AG20443 (cell line): Measurements from ENCODE around the gene BIRC7.
A peak's percentile ranks its signal among the peaks of the same experiment; 100 is the strongest.

Source experiments
- DNase-seq: peaks from one replicate; pipeline ENCODE4 v3.0.0; 2012; ENCODE audit warnings: low spot score, mixed read lengths

Gene BIRC7

GRCh38 chr20:63235399-63235983 is at the start of gene BIRC7:
Gene BIRC7 (plus strand): TSS chr20:63235905. CDS start chr20:63236097, 192 bp downstream.
- DNase-seq = no peak

- no peak for DNase-seq
Measured at GRCh38 chr20:63186084-63186483, 49.6 kb upstream of the BIRC7 start.

- DNase-seq = peak; percentile 72
Measured at GRCh38 chr20:63186528-63187316, 49.0 kb upstream of the BIRC7 start.

- no peak for DNase-seq
Measured at GRCh38 chr20:63187338-63188158, 48.2 kb upstream of the BIRC7 start.

- DNase-seq = no peak
Measured at GRCh38 chr20:63188159-63188442, 47.6 kb upstream of the BIRC7 start.

- no peak for DNase-seq
Measured at GRCh38 chr20:63188641-63189321, 46.9 kb upstream of the BIRC7 start.

DNA sequence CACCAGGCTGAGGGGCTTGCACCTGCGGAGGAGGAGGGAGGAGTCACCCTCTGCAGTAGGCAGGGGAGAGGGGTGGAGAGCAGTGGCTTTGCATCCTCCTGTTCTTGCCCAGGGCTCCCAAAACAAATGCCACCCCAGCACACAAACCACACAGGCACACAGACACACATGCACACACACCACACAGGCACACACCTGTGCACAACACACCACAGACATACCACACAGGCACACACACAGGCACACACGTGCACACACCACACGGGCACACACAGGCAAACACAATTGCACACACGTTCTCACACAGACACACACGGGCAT is 46.4 kb upstream of the BIRC7 start:
- no peak for DNase-seq

- DNase-seq = no peak
Measured at GRCh38 chr20:63189846-63190559, 45.7 kb upstream of the BIRC7 start.

DNA sequence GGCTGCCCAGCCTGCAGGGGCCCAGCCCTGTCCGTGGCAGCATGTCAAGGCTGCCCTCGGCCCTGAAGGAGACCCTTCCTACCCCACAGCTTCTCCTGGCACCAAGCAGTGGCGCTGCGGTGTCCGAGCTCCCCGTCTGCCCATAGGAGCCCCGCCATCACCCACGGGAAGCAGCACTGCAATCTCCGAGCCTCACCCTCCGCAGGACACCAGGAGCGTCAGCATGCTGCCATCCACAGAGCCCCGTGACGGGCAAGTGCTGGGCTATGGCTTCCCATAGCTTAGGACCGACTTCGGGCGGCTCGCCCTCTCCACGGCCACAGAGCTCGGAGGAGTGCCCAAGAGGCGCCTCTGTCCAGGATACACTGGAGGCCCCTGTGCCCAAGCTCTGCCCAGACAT is 44.9 kb upstream of the BIRC7 start:
- no peak for DNase-seq

DNA sequence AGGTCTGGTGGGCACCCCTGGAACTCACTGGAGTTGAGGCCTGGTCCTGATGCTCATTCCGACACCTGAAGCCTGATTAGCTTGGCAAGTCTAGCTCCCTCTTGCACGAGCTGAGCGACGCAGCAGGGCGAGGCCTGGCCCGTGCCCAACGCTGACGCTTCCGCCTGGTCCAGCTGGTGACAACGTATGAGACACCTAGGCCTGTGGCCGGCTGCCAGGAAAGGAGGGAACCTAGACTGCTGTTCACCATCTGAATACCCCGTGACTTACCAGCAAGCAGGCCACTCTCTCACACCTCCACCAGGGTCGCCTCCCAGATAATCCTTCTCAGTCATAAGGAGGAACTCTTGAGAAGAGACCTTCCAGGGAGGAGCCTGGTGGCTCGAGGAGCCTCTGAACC is 44.3 kb upstream of the BIRC7 start:
- no peak for DNase-seq

GRCh38 chr20:63192721-63193120 is 43.0 kb upstream of the BIRC7 start:
- no peak for DNase-seq

DNA sequence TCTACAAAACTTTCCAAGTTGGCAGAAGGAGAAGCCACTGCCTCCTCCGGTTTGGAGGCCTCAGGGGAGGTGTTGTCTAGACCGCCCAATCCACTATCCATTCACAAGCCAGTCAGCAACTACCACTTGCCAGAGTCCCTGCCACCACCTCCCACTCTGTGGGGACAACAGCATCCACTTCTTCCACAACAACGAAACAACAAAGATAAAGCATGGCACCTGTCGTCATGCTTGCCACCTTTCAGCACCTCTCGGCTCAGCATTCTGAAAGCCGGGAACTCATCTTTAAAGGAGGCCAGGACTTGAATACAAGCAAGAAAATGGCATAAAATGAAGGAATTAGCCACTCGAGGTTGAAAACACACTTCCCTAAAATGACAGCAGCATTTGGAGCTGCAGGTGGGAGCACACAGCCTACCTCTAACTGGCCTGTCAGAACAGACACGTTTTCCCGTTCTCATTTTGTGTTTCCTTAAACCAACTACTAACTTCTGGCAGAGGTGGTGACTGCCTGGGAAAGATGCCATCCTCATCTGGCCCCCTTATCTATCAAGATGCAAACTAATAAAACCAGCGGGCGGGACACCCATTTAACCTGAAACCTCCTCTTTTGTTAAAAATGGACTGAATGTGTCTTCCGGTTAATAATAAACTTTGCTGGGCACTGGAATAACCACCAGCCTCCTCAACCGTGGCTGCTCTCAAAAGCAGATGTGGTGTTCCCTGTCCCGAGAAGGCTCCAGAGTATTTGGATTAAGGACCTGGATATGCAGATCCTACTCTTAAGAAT is 41.5 kb upstream of the BIRC7 start:
- DNase-seq = no peak

DNA sequence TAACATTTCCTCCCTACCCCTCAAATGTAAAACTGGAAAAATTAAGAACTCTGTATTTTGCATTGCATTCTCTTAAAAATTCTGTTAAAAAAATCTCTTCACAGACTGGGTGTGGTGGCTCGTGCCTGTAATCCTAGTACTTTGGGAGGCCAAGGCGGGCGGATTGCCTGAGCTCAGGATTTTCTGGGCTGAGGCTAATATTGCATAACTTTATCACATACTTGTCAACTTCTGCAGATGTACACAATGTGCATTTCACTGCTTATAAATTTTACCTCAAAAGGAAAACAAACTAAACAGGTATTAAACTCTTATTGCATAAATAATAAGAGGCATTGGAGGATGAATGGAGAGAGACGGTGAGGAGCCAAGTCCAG is 40.9 kb upstream of the BIRC7 start:
- DNase-seq = no peak

DNA sequence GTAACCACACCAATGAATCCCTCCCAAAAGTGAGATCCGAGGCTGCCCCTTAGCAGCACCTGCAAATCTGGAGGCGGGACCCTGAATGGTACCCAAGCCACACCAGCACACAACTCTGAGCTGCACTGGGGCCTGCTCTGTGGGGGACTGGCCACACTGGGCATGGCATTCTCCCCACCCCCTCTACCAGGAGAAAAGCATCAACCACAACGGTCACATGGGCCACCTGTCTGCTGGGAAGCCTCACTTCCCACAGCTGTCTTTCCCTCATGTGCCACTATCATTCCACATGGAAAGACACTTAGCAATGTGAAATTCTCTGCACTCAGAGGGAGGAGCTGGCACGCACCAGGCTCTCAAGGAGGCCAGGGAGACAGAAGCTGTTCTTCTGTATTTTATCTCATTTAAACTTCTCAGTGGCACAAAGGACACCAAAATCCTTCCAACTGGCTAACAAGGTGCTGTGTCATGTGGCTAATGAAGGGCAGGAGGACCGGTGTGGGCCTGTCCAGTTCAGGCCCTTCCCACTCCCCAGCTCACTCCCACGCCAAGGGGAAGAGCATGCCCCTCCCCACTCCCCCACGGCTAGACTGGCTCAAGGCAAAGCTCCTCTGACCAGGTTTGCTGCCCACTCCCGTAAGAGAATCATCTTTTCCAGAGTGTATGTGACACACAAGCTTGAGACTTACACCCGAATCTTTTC is 38.8 kb upstream of the BIRC7 start:
- DNase-seq = no peak

- no peak for DNase-seq
Measured at GRCh38 chr20:63198606-63199005, 37.1 kb upstream of the BIRC7 start.

DNA sequence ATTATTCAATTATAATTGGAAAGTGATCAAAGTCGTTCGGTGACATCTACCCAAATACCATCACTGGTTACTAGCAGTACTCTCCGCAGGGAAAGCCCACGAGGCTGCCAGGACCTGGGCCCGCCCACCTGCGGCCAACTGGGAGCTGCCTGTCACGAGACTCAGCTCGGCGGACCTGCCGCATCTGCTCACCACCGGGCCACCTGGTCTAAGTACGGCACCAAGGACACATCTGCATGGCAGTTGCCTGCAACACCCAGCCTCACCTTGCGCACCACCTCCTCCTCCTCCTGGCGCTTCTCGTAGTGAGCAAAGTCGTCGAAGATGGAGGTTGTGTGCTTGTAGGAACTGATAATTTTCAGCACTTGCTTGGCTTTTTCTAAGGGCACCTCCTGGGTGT is 33.7 kb upstream of the BIRC7 start:
- DNase-seq = no peak

DNA sequence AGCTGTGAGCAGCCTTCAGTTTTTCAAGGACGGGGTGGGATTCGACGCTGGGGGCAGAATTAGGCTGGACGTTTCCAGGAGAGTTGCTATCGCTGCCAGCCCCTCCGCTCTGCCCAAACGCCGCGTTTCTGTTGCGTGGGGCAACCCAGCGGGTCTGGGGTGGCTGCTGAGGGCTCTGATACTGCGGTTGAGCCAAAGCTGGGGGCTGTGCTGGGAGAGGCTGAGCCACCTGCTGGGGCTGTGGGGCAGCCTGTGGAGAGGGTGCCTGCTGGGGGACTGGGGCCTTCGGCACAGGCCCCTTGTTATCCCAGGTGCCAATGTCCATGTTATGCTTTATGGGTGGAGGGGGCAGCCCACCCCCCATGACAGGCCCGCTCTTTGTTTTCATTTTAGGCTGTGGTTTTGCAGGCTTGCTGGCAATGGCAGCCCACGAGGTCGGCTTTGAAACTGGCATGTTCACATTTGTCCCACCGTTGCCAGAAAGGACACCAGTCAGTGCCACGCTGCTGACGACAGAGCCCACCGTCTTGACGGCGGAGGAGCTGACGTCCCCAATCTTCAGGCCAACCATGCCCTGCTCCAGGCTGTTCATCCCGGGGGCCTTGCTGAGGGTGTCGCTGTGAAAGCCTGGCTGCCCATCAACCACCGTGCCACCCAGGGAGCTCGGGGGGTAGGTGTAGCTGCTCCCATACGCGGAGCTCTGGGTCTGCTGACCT is 32.7 kb upstream of the BIRC7 start:
- no peak for DNase-seq

DNA sequence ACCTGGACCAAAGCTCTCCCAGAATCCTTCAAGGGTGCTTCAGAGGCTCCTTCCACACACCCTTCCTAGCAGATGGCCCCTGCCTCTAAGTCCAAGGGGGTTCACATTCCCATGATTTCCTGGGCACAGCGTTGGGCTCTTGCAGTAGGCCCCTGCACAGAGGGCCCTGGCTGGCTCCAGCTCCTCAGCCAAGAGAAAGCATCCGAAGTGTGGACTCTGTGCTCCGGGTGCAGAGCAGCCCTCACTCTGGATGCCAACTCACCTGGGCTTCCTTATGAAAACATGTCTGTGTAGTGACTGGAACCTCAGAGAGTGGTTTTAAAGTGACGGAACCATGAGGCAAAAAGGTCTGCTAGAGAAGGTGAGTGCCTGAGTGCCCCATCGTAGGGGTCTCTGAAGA is 31.3 kb upstream of the BIRC7 start:
- no peak for DNase-seq

GRCh38 chr20:63205896-63206295 is 29.8 kb upstream of the BIRC7 start:
- DNase-seq = no peak

DNA sequence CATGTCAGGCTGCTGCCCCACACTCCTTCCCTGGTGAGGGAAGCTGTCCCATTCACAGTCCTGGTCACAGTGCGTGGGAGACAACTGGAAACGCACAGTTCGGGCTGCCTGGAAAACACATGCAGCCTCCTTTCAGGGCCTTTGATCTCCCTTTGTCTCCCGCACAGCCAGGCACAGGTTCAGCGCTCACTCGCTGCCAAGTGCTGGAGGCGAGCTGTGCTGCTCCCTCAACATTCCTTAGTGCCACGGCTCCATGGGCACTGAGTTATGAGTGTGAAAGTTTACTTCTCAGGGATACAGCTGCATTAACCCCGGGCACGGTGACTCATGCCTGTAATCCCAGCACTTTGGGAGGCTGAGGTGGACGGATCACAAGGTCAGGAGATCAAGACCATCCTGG is 28.8 kb upstream of the BIRC7 start:
- no peak for DNase-seq
